Inflammatory macrophage treated with lipopolysaccharide for 1 hour (primary cell): ENCODE data around the gene C11orf24.
"Not testable (repeated sequence)": the region's sequence is repeated elsewhere in the genome, so short reads cannot be mapped to it uniquely, and the experiment has no call there.

Experiments
- DNase-seq, 2 donors: peaks; one replicate each; pipeline ENCODE4 v3.0.0-alpha.2; 2020 to 2022

C11orf24 gene

DNA sequence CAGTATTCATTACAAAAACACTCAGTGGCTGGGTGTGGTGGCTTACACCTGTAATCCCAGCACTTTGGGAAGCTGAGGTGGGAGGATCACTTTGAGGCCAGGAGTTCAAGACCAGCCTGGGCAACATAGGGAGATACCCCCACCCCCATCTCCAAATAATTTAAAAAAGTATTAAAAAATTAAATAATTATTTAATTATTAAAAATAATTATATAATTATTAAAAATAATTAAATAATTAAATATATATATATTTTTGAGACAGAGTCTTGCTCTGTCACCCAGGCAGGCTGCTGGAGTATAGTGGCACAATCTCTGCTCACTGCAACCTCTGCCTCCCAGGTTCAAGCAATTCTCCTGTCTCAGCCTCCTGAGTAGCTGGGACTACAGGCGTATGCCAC lies 27.9 kb downstream of the C11orf24 start:
- not testable (repeated sequence) for DNase-seq

DNA sequence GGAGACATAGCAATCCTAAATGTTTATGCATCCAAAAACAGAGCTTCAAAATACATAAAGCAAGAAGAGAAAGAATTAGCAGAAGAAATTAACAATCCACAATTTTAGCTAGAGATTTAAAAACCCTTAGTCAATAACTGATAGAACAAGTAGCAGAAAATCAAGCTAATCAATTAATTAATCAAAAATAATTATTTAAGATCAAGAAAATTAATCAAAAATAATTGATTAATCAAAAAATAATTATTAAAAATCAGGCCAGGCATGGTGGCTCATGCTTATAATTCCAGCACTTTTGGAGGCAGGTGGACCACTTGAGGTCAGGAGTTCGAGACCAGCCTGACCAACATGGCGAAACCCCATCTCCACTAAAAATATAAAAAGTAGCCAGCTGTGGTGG lies 29.2 kb downstream of the C11orf24 start:
- DNase-seq = no peak

DNA sequence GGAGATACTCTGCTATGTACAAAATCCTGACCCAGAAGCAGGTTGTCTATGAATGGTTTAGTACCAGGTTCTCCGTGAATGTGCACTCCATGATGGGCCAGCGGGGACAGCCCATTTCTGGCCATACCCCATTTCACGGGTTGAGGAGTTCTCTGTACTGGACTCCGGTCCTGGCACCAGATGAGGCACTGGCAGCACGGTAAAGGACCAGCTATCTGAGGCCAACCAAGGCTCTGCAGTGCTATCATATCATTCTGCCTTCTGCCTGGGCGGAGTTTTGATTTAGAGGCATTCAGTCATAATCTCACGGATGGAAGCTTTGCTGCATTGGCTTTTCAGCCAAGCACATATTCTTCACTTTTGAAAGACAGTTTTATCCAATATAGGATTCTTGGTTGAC lies 40.2 kb downstream of the C11orf24 start:
- DNase-seq = no peak

DNA sequence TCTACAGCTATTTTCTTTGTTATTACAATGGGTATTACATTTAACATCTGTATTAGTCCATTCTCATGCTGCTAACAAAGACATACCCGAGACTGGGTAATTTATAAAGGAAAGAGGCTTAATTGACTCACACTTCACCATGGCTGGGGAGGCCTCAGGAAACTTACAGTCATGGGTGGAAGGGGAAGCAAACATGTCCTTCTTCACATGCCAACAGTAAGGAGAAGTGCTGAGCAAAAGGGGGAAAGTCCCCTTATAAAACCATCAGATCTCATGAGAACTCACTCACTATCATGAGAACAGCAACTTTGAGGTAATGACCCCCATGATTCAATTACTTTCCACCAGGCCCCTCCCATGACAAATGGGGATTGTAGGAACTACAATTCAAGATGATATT lies 42.2 kb downstream of the C11orf24 start:
- no peak for DNase-seq

DNA sequence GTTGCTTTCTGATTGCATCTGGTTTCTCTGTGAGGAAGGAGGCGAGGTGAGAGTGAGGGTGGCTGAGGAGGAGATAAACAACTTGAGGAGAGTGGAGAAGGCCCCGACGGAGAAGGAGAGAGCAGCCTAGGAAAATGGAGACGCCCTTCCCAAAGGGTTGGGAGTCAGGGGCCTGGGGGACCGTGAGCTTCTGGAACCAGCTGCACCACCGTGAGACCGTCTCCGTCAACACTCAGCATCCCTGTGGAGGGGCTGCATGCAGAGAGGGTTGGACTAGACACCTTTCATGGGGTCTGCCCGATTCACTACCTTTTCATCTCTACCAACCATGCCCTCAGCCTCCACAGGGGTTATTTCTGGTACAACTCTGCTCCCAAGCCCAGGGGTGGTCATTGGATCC lies 45.4 kb downstream of the C11orf24 start:
- DNase-seq = no peak

DNA sequence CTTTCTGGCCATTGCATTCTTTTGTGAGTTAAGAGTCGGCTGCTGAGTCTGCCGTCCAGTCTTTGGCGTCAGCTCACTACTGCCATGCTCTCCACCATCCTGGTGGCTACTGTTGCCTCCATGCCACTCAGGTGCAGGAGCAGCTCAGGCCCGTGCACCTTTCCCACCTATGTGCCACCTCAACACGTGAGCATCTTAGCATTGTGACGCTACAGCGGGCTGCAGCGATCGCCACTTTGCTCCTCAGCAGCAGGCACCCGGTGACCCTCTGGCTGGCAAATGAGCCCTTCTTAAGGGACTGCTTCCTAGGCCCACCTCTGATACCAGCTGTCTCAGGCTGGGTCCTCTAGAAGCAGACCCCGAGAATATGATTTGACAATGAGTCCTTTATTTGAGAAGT lies 47.2 kb downstream of the C11orf24 start:
- no peak for DNase-seq

DNA sequence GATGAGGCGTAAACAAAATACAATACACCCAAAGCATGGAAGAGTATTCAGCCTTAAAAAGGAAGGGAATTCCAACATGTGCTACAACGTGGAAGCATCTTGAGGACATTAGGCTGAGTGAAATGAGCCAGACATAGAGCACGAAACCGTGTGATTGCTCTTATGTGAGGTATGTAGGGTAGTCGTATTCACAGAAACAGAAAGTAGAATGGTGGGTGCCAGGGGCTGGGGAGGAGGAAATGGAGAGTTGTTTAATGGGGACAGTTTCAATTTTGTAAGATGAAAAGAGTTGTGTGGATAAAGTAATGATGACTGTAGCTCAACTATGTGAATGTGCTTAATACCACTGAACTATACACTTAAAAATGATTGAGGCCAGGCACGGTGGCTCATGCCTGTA lies 48.5 kb downstream of the C11orf24 start:
- DNase-seq = no peak

DNA sequence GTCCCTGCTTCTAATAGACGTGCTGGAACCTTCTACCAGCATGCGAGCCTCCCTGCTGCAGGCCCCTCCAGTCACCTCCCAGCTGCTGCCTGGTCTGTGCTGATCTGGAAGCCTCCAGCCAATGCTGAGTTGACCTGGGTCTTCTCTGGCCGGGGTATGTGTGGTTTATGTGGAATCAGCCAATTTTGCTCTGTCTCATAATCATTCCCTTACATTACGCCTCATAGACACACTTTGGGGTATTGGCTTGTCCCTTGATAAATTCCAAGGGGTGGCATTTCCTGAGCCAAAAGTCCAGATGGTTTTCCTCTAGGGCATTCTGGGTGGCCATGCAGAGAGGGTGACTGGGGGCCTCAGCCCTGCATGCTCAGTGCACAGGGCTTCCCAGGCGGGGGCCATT lies 50.4 kb downstream of the C11orf24 start:
- DNase-seq = no peak

DNA sequence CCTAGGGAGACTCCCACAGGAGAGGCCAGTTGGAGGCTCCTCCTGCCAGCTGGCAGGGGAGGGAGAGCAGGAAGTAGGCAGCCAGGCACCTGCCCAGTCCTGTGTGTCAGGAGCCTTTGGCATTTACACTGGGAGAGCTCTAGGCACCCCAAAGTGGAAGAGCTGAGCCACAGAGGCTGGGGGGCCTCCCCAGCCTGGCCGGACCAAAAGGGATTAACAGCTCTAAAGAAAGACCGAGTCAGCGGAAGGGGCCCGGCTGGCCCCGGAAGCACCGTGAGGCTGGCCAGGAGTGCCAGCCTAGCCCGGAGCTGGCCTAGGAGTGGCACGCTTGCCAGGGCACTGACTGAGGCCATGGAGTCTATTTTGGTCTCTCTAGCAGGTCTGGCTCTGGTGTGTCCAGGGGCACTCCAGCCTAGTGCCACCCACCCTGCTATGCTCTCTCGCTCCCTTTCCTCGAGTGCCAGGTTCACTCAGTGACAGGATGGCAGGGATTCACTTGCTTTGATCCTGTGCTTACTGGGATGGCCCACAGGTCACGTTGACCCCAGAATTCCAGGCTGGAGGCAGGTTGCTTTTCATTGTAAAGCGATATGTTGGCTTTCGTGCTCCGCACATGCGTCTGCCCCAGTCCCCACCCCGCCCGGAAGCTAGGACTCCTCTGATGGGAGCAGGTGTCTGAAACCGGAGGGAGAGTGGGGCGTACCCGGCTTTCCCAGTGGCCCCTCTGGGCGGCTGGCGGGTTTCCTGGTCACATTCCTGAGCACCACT lies 55.4 kb downstream of the C11orf24 start:
- DNase-seq = no peak

DNA sequence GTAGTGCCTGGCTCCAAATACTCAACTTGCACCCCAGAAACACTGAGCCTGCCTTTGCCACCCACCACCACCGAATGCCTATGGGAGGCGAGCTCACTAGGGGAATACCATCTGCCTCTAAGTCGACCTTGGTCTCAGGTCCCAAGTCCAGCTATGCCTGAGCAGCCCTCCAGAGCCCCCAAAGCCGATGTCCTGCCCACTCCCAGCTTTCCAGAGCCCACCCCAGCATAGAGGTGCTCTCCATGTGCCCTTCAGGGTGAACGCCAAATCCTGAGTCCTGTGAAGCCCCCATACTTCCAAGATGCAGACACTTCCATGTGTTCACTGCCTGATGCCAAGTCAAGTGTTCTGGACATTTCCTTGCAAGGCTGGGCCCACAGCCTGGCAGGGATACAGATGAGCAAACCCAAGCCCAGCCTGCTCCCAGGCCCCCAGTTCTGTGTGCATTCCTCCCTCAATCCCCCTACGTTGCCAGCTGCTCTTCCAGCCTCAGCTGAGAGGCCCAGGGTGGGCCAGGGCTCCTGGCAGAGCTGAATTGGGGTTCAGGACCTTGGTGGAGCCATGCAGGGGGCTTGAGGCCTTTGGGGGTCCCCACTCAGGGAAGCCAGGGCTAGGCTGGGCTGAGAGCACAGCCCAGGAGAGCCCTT lies 56.1 kb downstream of the C11orf24 start:
- DNase-seq = no peak

DNA sequence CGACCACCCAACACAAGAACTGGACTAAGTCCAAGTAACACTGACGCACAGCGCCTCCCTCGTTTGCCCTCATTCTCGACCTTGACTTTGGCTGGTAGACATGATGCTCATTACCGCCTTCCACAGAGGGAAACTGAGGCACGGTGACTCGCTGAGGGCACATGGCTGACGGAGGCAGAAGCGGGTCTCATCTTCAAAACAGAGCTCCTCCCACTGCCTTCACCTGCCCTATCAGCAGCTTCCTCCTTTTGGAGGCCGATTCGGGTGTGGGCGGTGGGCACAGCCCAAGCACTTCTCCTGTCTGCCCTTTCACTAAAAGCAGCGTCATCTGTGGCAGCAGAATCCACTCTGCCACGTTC lies 56.7 kb downstream of the C11orf24 start:
- peak; percentile 51 to 72 for DNase-seq

DNA sequence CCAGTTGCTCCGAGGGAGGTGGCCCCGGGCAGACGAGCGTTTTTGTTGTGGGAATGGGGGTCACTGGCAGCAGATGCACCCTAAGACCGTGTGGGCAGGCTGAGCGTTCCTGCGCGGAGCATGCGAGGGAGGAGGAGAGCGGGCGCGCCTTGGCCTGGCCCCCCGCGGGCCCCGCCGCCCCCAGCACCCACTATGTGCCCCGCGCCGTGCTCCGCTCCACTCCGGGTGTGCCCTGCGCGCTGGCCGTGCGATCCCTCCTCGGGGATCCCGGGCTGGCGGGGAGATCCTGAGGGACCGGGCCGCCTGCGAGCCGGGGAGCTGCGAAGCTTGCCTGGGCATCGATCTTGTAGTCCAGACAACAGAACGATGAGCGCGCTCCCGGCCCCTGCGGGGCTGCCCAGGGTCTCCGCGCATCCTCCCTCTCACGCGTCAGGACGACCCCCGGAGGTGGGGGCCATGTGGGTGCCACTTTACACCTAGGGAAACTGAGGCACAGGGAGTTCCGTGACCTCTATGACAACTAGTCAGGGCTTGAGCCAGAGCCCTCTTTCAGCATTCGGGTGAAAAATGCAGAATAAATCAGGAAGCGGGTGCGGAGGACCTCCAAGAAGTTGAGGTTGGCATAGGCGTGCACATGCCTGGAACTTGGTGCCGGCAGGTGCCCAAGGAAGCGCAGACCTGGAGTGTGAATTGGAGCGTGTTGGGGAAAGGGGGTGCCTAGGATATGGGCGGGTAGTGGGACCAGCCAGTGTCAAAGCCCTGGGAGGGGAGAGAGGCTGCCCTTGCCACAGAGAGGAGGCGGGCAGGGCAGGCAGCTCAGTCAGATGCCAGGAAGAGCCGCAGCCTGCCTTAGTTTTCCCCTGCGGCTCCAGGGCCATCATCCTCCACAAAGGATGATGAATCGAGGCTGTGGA lies 57.3 kb downstream of the C11orf24 start:
- DNase-seq = no peak

DNA sequence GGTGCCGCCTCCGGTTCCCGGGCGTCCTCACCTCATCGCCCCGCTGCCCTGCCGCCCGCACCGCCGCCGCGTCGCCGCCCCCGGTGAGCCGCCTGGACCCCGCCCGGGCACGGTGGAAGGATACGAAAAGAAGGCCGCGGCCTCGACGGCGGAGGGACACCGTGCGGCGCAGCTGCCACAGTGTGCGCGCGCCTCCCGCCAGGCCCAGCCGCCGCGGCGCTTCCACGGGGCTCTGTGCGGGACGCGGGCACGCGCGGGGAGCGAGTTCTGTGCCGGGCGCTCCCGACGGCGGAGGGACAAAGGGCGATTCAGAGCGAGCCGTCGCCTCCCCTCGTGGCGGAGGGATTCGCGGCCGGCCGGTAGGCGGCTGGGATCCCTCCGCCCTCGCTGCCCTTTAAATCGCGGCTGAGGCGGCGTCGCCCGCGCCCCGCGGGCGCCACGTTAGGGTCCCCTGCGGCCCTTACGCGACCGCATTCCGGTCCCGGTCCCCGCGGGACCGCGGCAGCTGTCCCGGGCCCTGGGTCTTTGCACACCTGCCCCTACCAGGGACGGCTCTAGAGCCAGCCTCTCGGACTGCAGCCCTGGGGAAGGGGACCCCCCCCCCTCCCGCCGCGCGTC lies 58.1 kb downstream of the C11orf24 start:
- peak; percentile 79 to 82 for DNase-seq

DNA sequence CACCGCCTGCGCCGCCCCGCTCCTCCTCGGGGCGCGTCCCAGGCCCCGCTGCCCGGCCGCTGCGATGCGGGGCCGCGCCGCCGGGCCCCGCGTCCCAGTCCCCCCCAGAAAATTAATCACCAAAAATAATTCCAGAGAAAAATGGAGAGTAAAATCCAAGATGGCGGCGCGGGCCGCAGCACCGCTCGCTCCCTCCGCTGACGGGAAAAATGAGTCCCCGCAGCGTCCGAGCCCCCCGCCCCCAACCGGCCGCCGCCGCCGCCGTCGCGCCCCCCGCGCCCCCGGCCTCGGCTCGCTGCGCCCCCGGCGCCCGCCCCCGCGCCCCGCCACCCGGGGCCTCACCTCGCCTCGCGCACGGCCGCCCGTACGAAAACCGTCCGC lies 58.6 kb downstream of the C11orf24 start, which contains the start of gene KMT5B:
Gene KMT5B, minus strand, starts transcription at position 162 of the 381 bp plus-strand sequence. CDS start 23,220 bp downstream, outside the sequence.
- peak in 1 of 2 donors; percentile 44 for DNase-seq

DNA sequence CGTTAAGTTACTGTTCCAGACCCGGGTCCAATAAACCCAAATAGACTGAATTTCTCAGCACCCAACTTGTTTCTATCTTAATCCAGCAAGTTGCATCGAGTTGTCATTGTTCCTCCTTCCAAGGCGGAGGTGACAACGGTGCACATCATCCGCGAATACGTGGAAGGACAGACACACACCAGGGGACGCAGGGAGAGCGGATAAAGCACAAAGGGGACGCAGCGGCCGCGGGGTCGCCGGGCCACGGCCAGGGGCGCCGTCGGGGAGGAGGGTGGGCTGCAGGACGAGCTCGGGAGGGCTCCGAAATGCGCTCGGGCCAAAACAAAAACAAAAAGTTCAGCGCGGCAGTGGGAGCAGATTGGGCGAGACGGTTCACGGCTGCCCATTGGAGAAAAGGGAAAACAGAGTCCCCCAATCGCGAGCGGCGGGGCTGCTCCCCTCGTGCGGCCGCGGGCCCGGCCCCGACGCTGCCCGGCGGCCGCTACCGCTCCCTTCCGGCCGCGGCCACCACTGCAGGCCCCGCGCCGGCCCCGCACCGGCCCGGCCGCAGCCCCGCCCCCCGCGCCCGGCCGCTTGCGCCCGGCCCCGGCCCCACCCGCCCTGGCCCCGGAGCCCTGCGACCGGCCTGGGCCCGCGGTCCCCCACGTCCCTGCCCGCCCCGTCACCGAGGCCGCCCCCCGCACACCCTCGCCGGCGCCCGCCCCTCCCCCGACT lies 59.2 kb downstream of the C11orf24 start:
- DNase-seq = peak; percentile 73 to 80

DNA sequence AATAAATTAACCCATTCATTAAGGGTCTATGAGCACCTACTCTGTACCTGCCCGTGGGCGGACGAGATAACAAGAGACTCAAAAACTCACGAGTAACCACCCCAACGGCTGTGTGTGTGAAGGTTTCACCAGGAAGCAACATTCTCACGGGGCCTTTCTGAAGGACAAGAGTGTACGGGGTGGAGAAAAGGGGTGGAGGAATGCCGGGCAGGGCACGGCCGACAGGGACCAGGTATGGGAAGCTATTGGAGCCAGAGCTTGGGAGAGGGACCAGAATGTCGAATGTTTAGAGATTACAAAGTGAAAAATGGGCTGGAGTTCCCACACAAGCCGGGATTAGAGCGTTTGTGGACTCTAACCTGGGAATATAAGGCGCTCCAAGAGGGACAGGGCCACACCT lies 60.2 kb downstream of the C11orf24 start:
- no peak for DNase-seq
